Measurements from ENCODE around the gene LTBR.

- TF ChIP-seq REST (IDR thresholded peaks at IDR 0.05; ENCODE audit: low read depth, low read length) (no peak), POLR2A (IDR thresholded peaks at IDR 0.05; ENCODE audit: low read depth, low read length) (no peak), ATF3 (IDR thresholded peaks at IDR 0.05; ENCODE audit: borderline replicate concordance, extremely low read depth, low read depth, low read length) (no peak), JUNB (IDR thresholded peaks at IDR 0.05) (no peak), EZH2 (IDR thresholded peaks at IDR 0.05; ENCODE audit: borderline replicate concordance, control insufficient read depth, low read depth, low read length) (no peak), NBN (IDR thresholded peaks at IDR 0.05) (0 out of 2 replicates have a peak, but pooled peaks have one; percentile 3), CTCF (IDR thresholded peaks at IDR 0.05 in 2 of 3, conservative IDR thresholded peaks at IDR 0.05 in 1 of 3; ENCODE audit: control insufficient read depth in 2 of 3, extremely low read depth in 1 of 3, insufficient read depth in 1 of 3, low read depth in 3 of 3, low read length in 3 of 3) (no peak), BHLHE40 (IDR thresholded peaks at IDR 0.05; ENCODE audit: borderline replicate concordance in 1 of 2, low read depth in 2 of 2, low read length in 1 of 2) (no peak), BACH1 (IDR thresholded peaks at IDR 0.05; ENCODE audit: borderline replicate concordance) (no peak)
Observed at GRCh38 chr12:6340745-6341416, 43.1 kb upstream of the LTBR start.

Measured in GM12878 (cell line).